H1 (cell line): Measurements from ENCODE around the gene HDGFL3. TPM values are rescaled to one million over a fixed set of nuclear protein-coding genes. Genes with fewer than 3 reads are reported as not detected.
"Not testable (repeated sequence)": the region's sequence is repeated elsewhere in the genome, so short reads cannot be mapped to it uniquely, and the experiment has no call there.

Experiments
- CTCF ChIA-PET: fragments of 300-600 bp; sonication (Branson Sonifier 250); formaldehyde crosslinking; loops from one replicate; lab custom pipeline; 2021; ENCODE audit not compliant: partially characterized antibody; lab: Charles Lee
- POLR2A ChIA-PET: fragments of 300-600 bp; sonication (Branson Sonifier 250); formaldehyde crosslinking; loops from one replicate; lab custom pipeline; 2021; ENCODE audit warnings: inconsistent platforms; ENCODE audit not compliant: partially characterized antibody; lab: Charles Lee
- DNase-seq, 2 experiments: peaks; one replicate each; pipeline versions ENCODE4 v3.0.0 to v3.0.0-alpha.2; 2010 to 2022; ENCODE audit warnings: low spot score in 2 of 2, low read depth in 1 of 2, mixed read lengths in 1 of 2
- FAIRE-seq: peaks from 2 replicates; lab custom pipeline; 2011; peaks lifted over from hg19 to GRCh38; lab: Jason Lieb, UNC
- H2AFZ ChIP-seq: 2 replicates; pipeline ENCODE4 v1.8.1; 2012; ENCODE audit warnings: low read length, inconsistent platforms
- H2AK5ac ChIP-seq: 2 replicates; pipeline ENCODE4 v1.6.1; 2013; ENCODE audit warnings: low read depth, low read length
- H2BK120ac ChIP-seq: replicated peaks from 2 replicates; pipeline ENCODE3; 2013; ENCODE audit warnings: low read depth, low read length, inconsistent platforms
- H2BK12ac ChIP-seq: 2 replicates; pipeline ENCODE4 v1.6.1; 2013; ENCODE audit warnings: low read depth, low read length
- H2BK15ac ChIP-seq: 2 replicates; pipeline ENCODE4 v1.6.1; 2013; ENCODE audit warnings: low read length
- H2BK20ac ChIP-seq: 2 replicates; pipeline ENCODE4 v1.6.1; 2013; ENCODE audit warnings: low read length
- H2BK5ac ChIP-seq: 2 replicates; pipeline ENCODE4 v1.6.1; 2013; ENCODE audit warnings: low read depth, low read length
- H3K14ac ChIP-seq: 2 replicates; pipeline ENCODE4 v1.6.1; 2013; ENCODE audit warnings: inconsistent platforms; ENCODE audit not compliant: insufficient read length
- H3K18ac ChIP-seq: 2 replicates; pipeline ENCODE4 v1.6.1; 2013; ENCODE audit warnings: low read length; ENCODE audit errors: extremely low read depth
- H3K23ac ChIP-seq: 2 replicates; pipeline ENCODE4 v1.6.1; 2013; ENCODE audit warnings: inconsistent platforms; ENCODE audit not compliant: insufficient read length
- H3K23me2 ChIP-seq: 2 replicates; pipeline ENCODE4 v1.6.1; 2013; ENCODE audit warnings: low read depth, low read length
- H3K27ac ChIP-seq: 2 replicates; pipeline ENCODE4 v1.6.1; 2011; ENCODE audit warnings: low read depth, low read length, inconsistent platforms
- H3K27me3 ChIP-seq, 4 experiments: replicated peaks in 1 of 4; 1 replicate in 1 of 4; 2 replicates in 3 of 4; pipeline versions ENCODE4 v1.6.1 to v1.8.1; 2011 to 2013; ENCODE audit warnings: low read length in 3 of 4, mild to moderate bottlenecking in 3 of 4, inconsistent platforms in 2 of 4, mixed read lengths in 2 of 4, moderate library complexity in 1 of 4; ENCODE audit not compliant: control insufficient read depth in 3 of 4, insufficient read depth in 3 of 4; ENCODE audit errors: extremely low read depth in 1 of 4
- H3K36me3 ChIP-seq, 4 experiments: 2 replicates each; pipeline versions ENCODE4 v1.6.1 to v1.8.1; 2011 to 2013; ENCODE audit warnings: mild to moderate bottlenecking in 4 of 4, low read length in 3 of 4, moderate library complexity in 2 of 4, control low read depth in 1 of 4, inconsistent platforms in 1 of 4; ENCODE audit not compliant: insufficient read depth in 4 of 4, control insufficient read depth in 2 of 4
- H3K4ac ChIP-seq: replicated peaks from 2 replicates; pipeline ENCODE3; 2013; ENCODE audit warnings: low read length, low read depth, mixed read lengths, inconsistent platforms; ENCODE audit not compliant: insufficient read length
- H3K4me1 ChIP-seq, 4 experiments: replicated peaks in 1 of 4; 1 replicate in 1 of 4; 2 replicates in 3 of 4; pipeline versions ENCODE4 v1.6.1 to v1.8.1; 2011 to 2013; ENCODE audit warnings: low read length in 3 of 4, inconsistent platforms in 2 of 4, mixed read lengths in 1 of 4; ENCODE audit not compliant: insufficient read depth in 4 of 4, control insufficient read depth in 3 of 4
- H3K4me2 ChIP-seq, 2 experiments: 2 replicates each; pipeline versions ENCODE4 v1.6.1 to v1.8.1; 2011 to 2013; ENCODE audit warnings: low read depth in 2 of 2, low read length in 2 of 2, control low read depth in 1 of 2, inconsistent platforms in 1 of 2, mild to moderate bottlenecking in 1 of 2; ENCODE audit not compliant: insufficient read depth in 1 of 2
- H3K4me3 ChIP-seq, 4 experiments: fragments of 200-600, 300-600 bp in 1 of 4; sonication (generic), shearing (Covaris generic), sonication (Bioruptor Twin) in 1 of 4; 2 replicates each; pipeline versions ENCODE4 v1.5.1 to v1.8.1; 2011 to 2016; ENCODE audit warnings: low read length in 4 of 4, low read depth in 3 of 4, control low read depth in 2 of 4, inconsistent platforms in 2 of 4, mild to moderate bottlenecking in 2 of 4, mixed read lengths in 1 of 4, moderate library complexity in 1 of 4; ENCODE audit not compliant: insufficient read depth in 2 of 4; ENCODE audit errors: extremely low read depth in 1 of 4
- H3K56ac ChIP-seq: replicated peaks from 2 replicates; pipeline ENCODE3; 2013; ENCODE audit warnings: low read depth, mild to moderate bottlenecking, mixed read lengths, low read length, inconsistent platforms; ENCODE audit not compliant: insufficient read length
- H3K79me1 ChIP-seq: 2 replicates; pipeline ENCODE4 v1.6.1; 2013; ENCODE audit warnings: low read depth, low read length, control low read depth
- H3K79me2 ChIP-seq, 2 experiments: 2 replicates each; pipeline versions ENCODE4 v1.6.1 to v1.8.1; 2012 to 2013; ENCODE audit warnings: low read length in 2 of 2, mild to moderate bottlenecking in 2 of 2, inconsistent platforms in 1 of 2; ENCODE audit not compliant: insufficient read depth in 2 of 2, control insufficient read depth in 1 of 2
- H3K9ac ChIP-seq, 4 experiments: replicated peaks in 1 of 4; 1 replicate in 1 of 4; 2 replicates in 3 of 4; pipeline versions ENCODE4 v1.6.1 to v1.8.1; 2011 to 2013; ENCODE audit warnings: low read depth in 3 of 4, low read length in 3 of 4, control low read depth in 2 of 4, mild to moderate bottlenecking in 2 of 4, moderate library complexity in 2 of 4, inconsistent platforms in 1 of 4; ENCODE audit errors: extremely low read depth in 1 of 4
- H3K9me3 ChIP-seq, 2 experiments: 2 replicates each; pipeline versions ENCODE4 v1.6.1 to v1.8.1; 2012 to 2013; ENCODE audit warnings: mild to moderate bottlenecking in 2 of 2, moderate library complexity in 2 of 2, control low read depth in 1 of 2, inconsistent platforms in 1 of 2, low read depth in 1 of 2, low read length in 1 of 2, mixed read lengths in 1 of 2; ENCODE audit not compliant: insufficient read depth in 2 of 2
- H4K20me1 ChIP-seq, 2 experiments: replicated peaks in 1 of 2; 2 replicates each; pipeline versions ENCODE3 to v1.8.1; 2011 to 2013; ENCODE audit warnings: inconsistent platforms in 2 of 2, low read length in 2 of 2, mild to moderate bottlenecking in 1 of 2; ENCODE audit not compliant: insufficient read depth in 2 of 2, control insufficient read depth in 1 of 2
- H4K5ac ChIP-seq: 2 replicates; pipeline ENCODE4 v1.6.1; 2013; ENCODE audit warnings: low read length, low read depth, mixed read lengths, inconsistent platforms; ENCODE audit not compliant: insufficient read length
- H4K8ac ChIP-seq: 2 replicates; pipeline ENCODE4 v1.8.0; 2013; ENCODE audit warnings: mild to moderate bottlenecking, moderate library complexity, low read length, inconsistent platforms; ENCODE audit not compliant: insufficient read depth; ENCODE audit errors: extremely low read depth
- H4K91ac ChIP-seq: replicated peaks from 2 replicates; pipeline ENCODE3; 2013; ENCODE audit warnings: low read length, mixed read lengths, inconsistent platforms; ENCODE audit not compliant: insufficient read length
- WGBS, 2 experiments: shearing (Covaris generic) in 1 of 2; methylation state at CpG; one replicate each; pipeline versions ENCODE4 v1.1.6 to v1.1.7; 2013 to 2015; ENCODE audit warnings: low lambda C conversion rate in 2 of 2, mixed read lengths in 2 of 2, inconsistent platforms in 1 of 2, low coverage in 1 of 2, missing lambda C conversion rate in 1 of 2; ENCODE audit not compliant: insufficient replicate concordance in 2 of 2, insufficient coverage in 1 of 2, insufficient read length in 1 of 2; ENCODE audit errors: extremely low coverage in 1 of 2, missing lambda C conversion rate in 1 of 2; 5-methylcytosine and 5-hydroxymethylcytosine counted together
- polyA plus RNA-seq, 7 experiments: library from polyadenylated mRNA; depleted of rRNA in 3 of 7; stranded (reverse) in 5 of 7; unstranded in 2 of 7; fragments of >200 nt in 5 of 7; fragments of 200-250 nt in 2 of 7; gene quantifications; 1 replicate in 5 of 7; 2 replicates in 1 of 7; 4 replicates in 1 of 7; pipeline versions ENCODE4 v1.2.1 to v1.2.3, GENCODE V29; 2011 to 2013; ENCODE audit warnings: missing spikeins in 2 of 7, mixed read lengths in 2 of 7
- total RNA-seq: library from RNA; stranded (reverse); fragmentation: NEBNext Ultra II Directional; extraction: Animal tissue kit (Norgen Biotek cat#: 25700); gene quantifications from 2 replicates; pipeline ENCODE4 v1.2.1, GENCODE V29; 2021

Gene HDGFL3
- total and polyA plus RNA-seq, 2 of the 8 experiments (the other 6 are each of a cell fraction or from before 2014, with no cell fraction given): 14.1 to 149 TPM

GRCh38 chr15:83085864-83086552, 121.6 kb downstream of the HDGFL3 start:
- H3K9me3 ChIP-seq, H2AFZ ChIP-seq, H3K4ac ChIP-seq, H3K79me1 ChIP-seq, H3K14ac ChIP-seq, H2AK5ac ChIP-seq, H2BK5ac ChIP-seq, H3K4me3 ChIP-seq, H4K5ac ChIP-seq, H2BK15ac ChIP-seq, H3K23ac ChIP-seq, H3K36me3 ChIP-seq, H4K91ac ChIP-seq, H2BK120ac ChIP-seq, POLR2A ChIA-PET, H3K4me2 ChIP-seq, H3K9ac ChIP-seq, DNase-seq, H4K8ac ChIP-seq, H2BK20ac ChIP-seq, H3K18ac ChIP-seq, H3K27ac ChIP-seq, H3K56ac ChIP-seq, H3K23me2 ChIP-seq, H2BK12ac ChIP-seq, FAIRE-seq, H3K27me3 ChIP-seq, H3K79me2 ChIP-seq, H4K20me1 ChIP-seq, H3K4me1 ChIP-seq: not testable (repeated sequence)
- 86% methylated on average over 8 of the region's 8 CpGs; no CpG with 5 or more reads in 1 of the 2 experiments for WGBS, 2 experiments
- CTCF ChIA-PET: interaction anchor here (0.6 to 1.5 kb wide), 3 partner anchors 18 to 1673 kb away, joined by 3 to 4 read pairs (median 3); no protein-coding TSS in a partner anchor
